ENCODE results near the gene PPARG.

- TF ChIP-seq, protein P1, sequence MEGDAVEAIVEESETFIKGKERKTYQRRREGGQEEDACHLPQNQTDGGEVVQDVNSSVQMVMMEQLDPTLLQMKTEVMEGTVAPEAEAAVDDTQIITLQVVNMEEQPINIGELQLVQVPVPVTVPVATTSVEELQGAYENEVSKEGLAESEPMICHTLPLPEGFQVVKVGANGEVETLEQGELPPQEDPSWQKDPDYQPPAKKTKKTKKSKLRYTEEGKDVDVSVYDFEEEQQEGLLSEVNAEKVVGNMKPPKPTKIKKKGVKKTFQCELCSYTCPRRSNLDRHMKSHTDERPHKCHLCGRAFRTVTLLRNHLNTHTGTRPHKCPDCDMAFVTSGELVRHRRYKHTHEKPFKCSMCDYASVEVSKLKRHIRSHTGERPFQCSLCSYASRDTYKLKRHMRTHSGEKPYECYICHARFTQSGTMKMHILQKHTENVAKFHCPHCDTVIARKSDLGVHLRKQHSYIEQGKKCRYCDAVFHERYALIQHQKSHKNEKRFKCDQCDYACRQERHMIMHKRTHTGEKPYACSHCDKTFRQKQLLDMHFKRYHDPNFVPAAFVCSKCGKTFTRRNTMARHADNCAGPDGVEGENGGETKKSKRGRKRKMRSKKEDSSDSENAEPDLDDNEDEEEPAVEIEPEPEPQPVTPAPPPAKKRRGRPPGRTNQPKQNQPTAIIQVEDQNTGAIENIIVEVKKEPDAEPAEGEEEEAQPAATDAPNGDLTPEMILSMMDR (IDR thresholded peaks at IDR 0.05), result no peak
- TF ChIP-seq USF2 (IDR thresholded peaks at IDR 0.05; ENCODE audit: borderline replicate concordance, low read depth, low read length) (no peak), FOXM1 (IDR thresholded peaks at IDR 0.05; ENCODE audit: low read depth) (no peak), JUND (IDR thresholded peaks at IDR 0.05) (no peak), EP300 (IDR thresholded peaks at IDR 0.05; ENCODE audit: borderline replicate concordance in 1 of 2, low read depth in 1 of 2, low read length in 1 of 2) (no peak), RCOR1 (IDR thresholded peaks at IDR 0.05; ENCODE audit: low read length) (no peak)
Measured at GRCh38 chr3:12449889-12450682, 161.2 kb downstream of the PPARG start.

Measured in SK-N-SH (cell line).